Measurements from ENCODE around the gene MON1B.
"Not testable (repeated sequence)": the region's sequence is repeated elsewhere in the genome, so short reads cannot be mapped to it uniquely, and the experiment has no call there.

DNA sequence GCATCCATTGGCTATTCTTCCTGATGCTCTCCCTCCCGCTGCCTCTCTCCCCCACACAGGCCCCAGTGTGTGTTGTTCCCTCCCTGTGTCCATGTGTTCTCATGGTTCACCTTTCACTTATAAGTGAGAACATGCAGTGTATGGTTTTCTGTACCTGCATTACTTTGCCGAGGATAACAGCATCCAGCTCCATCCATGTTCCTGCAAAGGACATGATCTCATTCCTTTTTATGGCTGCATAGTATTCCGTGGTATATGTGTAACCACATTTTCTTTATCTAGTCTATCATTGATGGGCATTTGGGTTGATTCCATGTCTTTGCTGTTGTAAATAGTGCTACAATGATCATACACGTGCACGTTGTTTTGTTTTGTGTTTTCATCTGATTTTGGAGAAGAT is 51.5 kb downstream of the MON1B start:
- not testable (repeated sequence) for TF ChIP-seq POLR2A (IDR thresholded peaks at IDR 0.05; ENCODE audit: low read depth, low read length); SPI1 (IDR thresholded peaks at IDR 0.05; ENCODE audit: low read depth, low read length); POLR2AphosphoS5 (IDR thresholded peaks at IDR 0.05; ENCODE audit: low read depth, low read length); TAF1 (IDR thresholded peaks at IDR 0.05; ENCODE audit: low read depth, low read length); POU2F2 (IDR thresholded peaks at IDR 0.05; ENCODE audit: low read depth, low read length); PAX5 (IDR thresholded peaks at IDR 0.05; ENCODE audit: insufficient read depth, low read length, severe bottlenecking)
